Large intestine (tissue), 3 donors: ENCODE data around the gene PRPF6. TPM values are rescaled to one million over a fixed set of nuclear protein-coding genes. Genes with fewer than 3 reads are reported as not detected.
"Not testable (repeated sequence)": the region's sequence is repeated elsewhere in the genome, so short reads cannot be mapped to it uniquely, and the experiment has no call there.

Experiments used
- DNase-seq, 2 donors: peaks; one replicate each; pipeline versions ENCODE4 v3.0.0 to v3.0.0-alpha.2; 2013
- H3K27ac ChIP-seq: one replicate; pipeline ENCODE4 v1.5.1; 2013; ENCODE audit warnings: low read length
- H3K27me3 ChIP-seq: 2 replicates; pipeline ENCODE4 v1.6.1; 2013; ENCODE audit warnings: low read length; ENCODE audit not compliant: control insufficient read depth, insufficient read depth
- H3K36me3 ChIP-seq: 2 replicates; pipeline ENCODE4 v1.6.1; 2013; ENCODE audit warnings: low read length; ENCODE audit not compliant: control insufficient read depth, insufficient read depth
- H3K4me1 ChIP-seq: one replicate; pipeline ENCODE4 v1.6.1; 2013; ENCODE audit warnings: low read length; ENCODE audit not compliant: control insufficient read depth, insufficient read depth
- H3K4me3 ChIP-seq: one replicate; pipeline ENCODE4 v1.5.1; 2013; ENCODE audit warnings: low read length
- H3K9me3 ChIP-seq: one replicate; pipeline ENCODE4 v1.6.1; 2013; ENCODE audit warnings: mild to moderate bottlenecking, low read depth, low read length, moderate library complexity; ENCODE audit not compliant: control insufficient read depth
- WGBS: methylation state at CpG from one replicate; pipeline ENCODE4 v1.1.5; 2013; ENCODE audit warnings: low lambda C conversion rate; ENCODE audit not compliant: insufficient coverage; 5-methylcytosine and 5-hydroxymethylcytosine counted together
- polyA plus RNA-seq: library from polyadenylated mRNA; unstranded; fragments of 120-200 nt; gene quantifications from one replicate; pipeline ENCODE4 v1.2.1, GENCODE V29; 2013

The PRPF6 gene
- polyA plus RNA-seq, 1 donor: 59.7 TPM

DNA sequence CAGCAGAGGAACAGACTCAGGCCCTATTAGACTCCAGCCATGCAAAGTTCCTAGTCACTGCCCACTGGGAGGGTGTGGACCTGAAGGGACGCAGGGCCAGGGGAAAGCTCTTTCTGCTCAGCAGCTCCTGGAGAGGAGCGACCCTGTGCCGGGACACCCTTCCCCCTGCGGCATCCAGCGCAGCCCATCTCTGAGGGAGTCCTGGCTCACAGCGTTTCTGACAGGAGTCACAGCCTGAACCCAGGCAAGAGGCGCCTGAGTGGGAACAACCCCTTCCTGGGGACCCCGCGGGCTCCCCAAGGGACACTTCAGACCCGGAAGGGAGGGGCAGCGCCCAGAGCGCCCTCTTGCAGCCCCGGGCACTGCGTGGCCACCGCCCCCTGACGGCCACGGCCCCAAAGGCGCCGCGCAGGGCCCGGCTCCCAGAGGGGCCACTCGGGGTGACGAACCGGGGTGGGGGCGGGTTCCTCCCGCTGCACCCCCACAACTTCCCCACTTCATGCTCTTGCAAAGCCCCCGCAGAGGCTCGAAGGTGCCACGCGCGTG, 25.6 kb upstream of the PRPF6 start:
- DNase-seq: no peak
- H3K4me1 ChIP-seq: peaks cover 26% of the 10 kb centered on the region
- H3K27me3 ChIP-seq: no peaks in the 10 kb centered on the region
- no peaks in the 10 kb centered on the region for H3K9me3 ChIP-seq
- WGBS: no CpG with 5 or more reads among the region's 31 CpGs
- peaks cover 15% of the 10 kb centered on the region for H3K36me3 ChIP-seq
- H3K4me3 ChIP-seq: peak overlapping the region; percentile 85
- peak overlapping the region; percentile 82 for H3K27ac ChIP-seq

DNA sequence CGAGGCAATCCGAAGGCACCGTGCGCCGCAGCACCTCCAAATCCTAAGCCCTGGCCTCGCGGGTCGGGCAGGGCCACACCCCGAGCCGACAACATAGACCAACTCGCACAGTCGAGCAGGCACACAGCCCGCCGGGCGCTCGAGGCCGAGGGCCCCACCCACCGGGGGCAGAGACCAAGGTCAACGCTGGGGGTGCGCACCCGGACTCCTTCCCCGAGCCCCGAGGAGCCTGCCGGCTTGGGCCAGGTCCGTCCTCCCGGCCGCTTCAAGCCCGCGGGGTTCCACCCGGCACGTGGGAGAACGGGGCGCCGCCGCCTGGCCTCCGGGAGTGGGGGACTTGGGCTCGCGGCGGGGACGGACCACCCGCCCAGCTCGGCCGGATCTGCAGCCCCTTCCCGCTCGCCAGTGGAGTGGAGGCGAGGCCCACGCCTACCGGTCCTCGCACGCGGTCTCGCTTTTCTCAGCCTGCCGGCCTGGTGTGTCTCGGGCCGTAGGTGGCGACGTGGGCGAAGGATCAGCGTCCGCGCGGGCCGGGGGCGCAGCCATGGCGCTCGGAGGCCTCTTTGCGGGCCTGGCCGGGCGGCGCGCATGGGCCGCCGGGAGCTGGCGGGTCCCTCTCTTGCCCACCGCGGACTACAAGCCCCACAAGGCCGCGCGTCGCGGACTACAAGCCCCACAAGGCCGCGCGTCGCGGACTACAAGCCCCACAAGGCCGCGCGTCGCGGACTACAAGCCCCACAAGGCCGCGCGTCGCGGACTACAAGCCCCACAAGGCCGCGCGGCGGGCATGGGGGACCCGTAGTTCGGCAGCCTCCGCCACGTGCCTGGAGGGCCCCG, 24.9 kb upstream of the PRPF6 start, which contains the start of gene UCKL1:
TSS of gene UCKL1 (minus strand) at position 590 of the 837 bp plus-strand sequence. CDS start at position 546, 44 bp downstream.
- Histone ChIP-seq H3K4me3 (peak within 1 kb of the TSS; percentile 85), H3K36me3 (peaks cover 13% of the 10 kb centered on the region), H3K27me3 (no peaks in the 10 kb centered on the region), H3K9me3 (no peaks in the 10 kb centered on the region), H3K4me1 (peaks cover 26% of the 10 kb centered on the region), H3K27ac (peak within 1 kb of the TSS; percentile 83)
- no CpG with 5 or more reads among the region's 105 CpGs for WGBS
- DNase-seq: peak; percentile 93 to 96

GRCh38 chr20:63956664-63957003, 24.3 kb upstream of the PRPF6 start:
- peaks cover 15% of the 10 kb centered on the region for H3K36me3 ChIP-seq
- DNase-seq: no peak
- H3K4me3 ChIP-seq: peak overlapping the region; percentile 54
- no peaks in the 10 kb centered on the region for H3K9me3 ChIP-seq
- H3K27ac ChIP-seq: peak overlapping the region; percentile 83
- H3K4me1 ChIP-seq: peaks cover 26% of the 10 kb centered on the region
- no CpG with 5 or more reads among the region's 15 CpGs for WGBS
- no peaks in the 10 kb centered on the region for H3K27me3 ChIP-seq

DNA sequence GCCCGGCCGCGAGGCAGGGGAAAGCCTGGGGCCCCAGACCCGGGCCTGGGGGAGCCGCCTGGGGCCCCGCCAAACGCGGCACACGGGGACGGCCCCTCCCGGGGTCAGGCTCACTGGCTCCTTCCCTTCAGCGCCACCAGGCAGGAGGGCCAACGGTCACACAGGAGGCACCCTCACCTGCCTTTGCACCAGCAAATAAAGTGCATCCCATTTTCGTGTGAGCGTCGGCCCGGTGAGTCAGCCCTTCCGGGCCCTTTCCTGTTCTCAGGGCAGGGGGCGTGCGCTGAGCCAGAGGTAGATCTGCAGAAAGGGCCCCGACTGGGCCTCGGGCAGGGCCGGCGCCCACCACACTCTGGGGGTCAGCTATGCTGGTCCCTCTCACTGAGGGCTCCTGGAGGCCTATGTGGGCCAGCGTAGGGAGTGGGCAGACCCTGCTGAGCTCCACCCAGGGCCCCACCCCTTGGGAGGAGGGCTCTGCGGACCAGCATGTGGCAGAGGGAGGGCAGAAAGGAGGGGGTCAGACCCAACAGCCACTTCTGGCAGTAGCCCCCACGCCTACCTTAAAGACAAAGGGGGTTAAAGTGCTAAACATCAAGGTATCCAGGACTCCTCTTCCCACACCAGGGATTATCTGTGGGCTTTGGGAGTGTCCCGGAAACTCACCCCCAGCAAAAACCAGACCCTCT, 23.8 kb upstream of the PRPF6 start:
- H3K27ac ChIP-seq: peak overlapping the region; percentile 83
- DNase-seq: peak; percentile 72 to 92
- peaks cover 21% of the 10 kb centered on the region for H3K4me1 ChIP-seq
- H3K9me3 ChIP-seq: no peaks in the 10 kb centered on the region
- WGBS: no CpG with 5 or more reads among the region's 28 CpGs
- peaks cover 16% of the 10 kb centered on the region for H3K36me3 ChIP-seq
- peak overlapping the region; percentile 54 for H3K4me3 ChIP-seq
- H3K27me3 ChIP-seq: no peaks in the 10 kb centered on the region

DNA sequence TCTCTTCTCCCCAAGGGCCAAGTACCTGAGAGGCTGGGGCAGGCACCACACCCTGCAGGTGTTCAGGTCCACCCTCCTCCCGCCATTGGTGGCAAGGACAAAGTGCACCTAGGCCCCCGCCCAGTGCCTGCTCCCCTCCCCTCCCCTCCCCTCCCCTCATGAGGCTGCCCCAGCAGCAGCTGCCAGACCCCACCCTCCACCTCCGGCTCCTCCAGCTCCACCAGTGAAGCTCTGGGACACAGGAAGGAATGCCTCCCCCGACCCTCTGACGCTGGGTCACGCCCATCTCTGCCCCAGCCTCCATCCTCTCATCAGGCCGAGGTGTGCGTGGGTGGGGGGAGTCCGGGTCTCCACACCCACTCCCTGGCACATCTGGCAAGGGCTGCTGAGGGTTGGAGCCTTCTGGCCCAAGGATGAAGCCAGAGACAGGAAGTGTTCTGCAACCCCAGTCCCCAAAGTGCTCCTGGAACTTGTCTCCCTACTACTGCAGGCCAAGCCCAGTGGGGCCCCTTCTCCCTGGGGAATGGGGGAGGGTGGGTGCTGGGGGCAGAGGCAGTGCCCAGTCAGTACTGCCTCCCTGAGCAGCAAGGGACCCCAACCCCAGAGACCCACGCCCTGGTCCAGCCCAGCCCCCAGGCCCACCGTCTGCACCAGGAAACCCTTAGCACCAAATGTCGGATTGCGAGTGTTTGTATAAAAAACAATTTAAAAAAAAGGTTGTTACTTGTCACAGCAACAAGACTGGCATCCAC, 23.1 kb upstream of the PRPF6 start:
- Histone ChIP-seq H3K9me3 (peaks cover 6% of the 10 kb centered on the region), H3K36me3 (peaks cover 18% of the 10 kb centered on the region), H3K4me3 (peak overlapping the region; percentile 54), H3K27ac (peak overlapping the region; percentile 83), H3K4me1 (peaks cover 20% of the 10 kb centered on the region), H3K27me3 (no peaks in the 10 kb centered on the region)
- peak; percentile 77 to 92 for DNase-seq
- no CpG with 5 or more reads among the region's 13 CpGs for WGBS

- DNase-seq: no peak
- no peak overlapping the region for H3K4me3 ChIP-seq
- H3K27ac ChIP-seq: no peak overlapping the region
- WGBS: no CpG with 5 or more reads among the region's 4 CpGs
- H3K9me3 ChIP-seq: peaks cover 12% of the 10 kb centered on the region
- H3K4me1 ChIP-seq: peaks cover 20% of the 10 kb centered on the region
- H3K27me3 ChIP-seq: no peaks in the 10 kb centered on the region
- H3K36me3 ChIP-seq: peaks cover 20% of the 10 kb centered on the region
Measured at GRCh38 chr20:63958471-63958870, 22.5 kb upstream of the PRPF6 start.

DNA sequence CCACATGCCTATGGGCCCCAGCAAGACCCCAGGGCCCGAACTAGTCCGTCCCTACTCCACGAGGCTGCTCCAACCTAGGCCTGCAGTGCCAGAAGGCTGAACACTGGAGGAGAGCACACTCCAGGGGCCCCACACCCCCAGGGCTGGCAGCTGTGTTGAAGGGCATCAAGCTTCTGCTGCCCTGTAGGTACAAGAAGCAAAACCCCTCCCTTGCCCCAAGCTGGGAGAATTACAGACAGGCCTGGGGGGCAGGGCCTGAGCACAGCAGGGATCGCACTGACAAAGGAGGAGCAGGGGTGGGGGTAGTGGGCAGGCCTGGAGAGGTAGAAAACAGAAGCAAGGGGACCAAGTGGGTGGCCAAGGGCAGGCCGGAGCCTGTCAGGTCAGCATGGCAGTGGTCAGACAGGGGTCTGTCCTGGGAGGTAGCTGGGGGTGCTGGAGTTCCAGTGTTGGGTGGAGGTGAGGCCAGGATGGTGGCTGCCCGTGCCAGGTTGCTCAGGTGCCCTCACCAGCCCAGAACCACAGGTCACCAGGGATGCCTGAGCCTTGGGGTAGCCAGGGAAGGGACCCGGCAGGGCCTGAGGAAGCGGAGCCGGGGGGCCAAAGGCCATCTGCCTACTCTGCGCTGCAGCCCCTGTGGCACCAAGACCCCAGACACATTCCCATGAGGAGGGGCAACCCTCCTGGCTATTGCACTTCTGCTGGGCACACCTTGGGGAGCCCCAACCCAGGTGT, 21.8 kb upstream of the PRPF6 start:
- peaks cover 13% of the 10 kb centered on the region for H3K4me1 ChIP-seq
- DNase-seq: no peak
- no peaks in the 10 kb centered on the region for H3K27me3 ChIP-seq
- H3K36me3 ChIP-seq: peaks cover 25% of the 10 kb centered on the region
- H3K4me3 ChIP-seq: no peak overlapping the region
- no CpG with 5 or more reads among the region's 10 CpGs for WGBS
- H3K9me3 ChIP-seq: peaks cover 19% of the 10 kb centered on the region
- no peak overlapping the region for H3K27ac ChIP-seq

DNA sequence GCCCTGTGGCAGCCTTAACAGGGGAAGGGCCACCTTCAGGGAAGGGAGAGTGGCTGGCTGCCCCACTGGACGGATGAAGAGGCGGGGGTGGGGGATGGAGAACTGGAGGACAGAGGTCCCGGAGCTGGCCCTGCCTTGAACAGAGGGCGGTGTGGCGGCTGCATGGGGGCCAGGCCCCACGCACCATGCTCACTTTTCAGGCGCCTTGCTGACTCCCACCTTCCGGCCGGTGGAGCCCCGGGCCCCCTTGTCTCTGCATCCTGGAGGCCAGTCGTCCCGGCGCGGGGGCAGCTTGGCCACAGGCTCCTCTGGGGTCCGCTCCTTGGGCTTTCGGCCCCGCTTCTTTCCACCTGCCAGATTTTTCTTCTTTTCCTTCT, 21.2 kb upstream of the PRPF6 start:
- no peaks in the 10 kb centered on the region for H3K27me3 ChIP-seq
- no peak overlapping the region for H3K4me3 ChIP-seq
- H3K9me3 ChIP-seq: peaks cover 24% of the 10 kb centered on the region
- H3K27ac ChIP-seq: no peak overlapping the region
- WGBS: no CpG with 5 or more reads among the region's 17 CpGs
- DNase-seq: no peak
- peaks cover 7% of the 10 kb centered on the region for H3K4me1 ChIP-seq
- peaks cover 25% of the 10 kb centered on the region for H3K36me3 ChIP-seq

- not testable (repeated sequence) for H3K27me3 ChIP-seq, H3K4me1 ChIP-seq, H3K4me3 ChIP-seq, DNase-seq, H3K27ac ChIP-seq
- H3K36me3 ChIP-seq: peaks cover 25% of the 10 kb centered on the region
- no CpG with 5 or more reads among the region's 15 CpGs for WGBS
- H3K9me3 ChIP-seq: peaks cover 25% of the 10 kb centered on the region
Measured at GRCh38 chr20:63960654-63961621, 20.0 kb upstream of the PRPF6 start.
